Gastrocnemius medialis (tissue), 4 donors: Measurements from ENCODE around the gene SMARCD1.

Experiments
- POLR2A ChIP-seq, 2 donors: fragments of 450-650 bp; IDR thresholded peaks; one replicate each; pipeline ENCODE4 v1.6.1; 2017; ENCODE audit warnings: antibody characterized with exemption in 2 of 2, mild to moderate bottlenecking in 2 of 2, moderate library complexity in 2 of 2
- TF ChIP-seq, protein P1 (sequence below), 5 experiments: fragments of 450-650 bp in 3 of 5; fragments of 200-600 bp in 2 of 5; sonication (generic) in 2 of 5; IDR thresholded peaks in 4 of 5; conservative IDR thresholded peaks in 1 of 5; 1 replicate in 4 of 5; 2 replicates in 1 of 5; pipeline ENCODE4 v1.5.1; 2016 to 2019; ENCODE audit warnings: antibody characterized with exemption in 5 of 5, mild to moderate bottlenecking in 3 of 5, moderate library complexity in 3 of 5

- TF ChIP-seq, protein P1, sequence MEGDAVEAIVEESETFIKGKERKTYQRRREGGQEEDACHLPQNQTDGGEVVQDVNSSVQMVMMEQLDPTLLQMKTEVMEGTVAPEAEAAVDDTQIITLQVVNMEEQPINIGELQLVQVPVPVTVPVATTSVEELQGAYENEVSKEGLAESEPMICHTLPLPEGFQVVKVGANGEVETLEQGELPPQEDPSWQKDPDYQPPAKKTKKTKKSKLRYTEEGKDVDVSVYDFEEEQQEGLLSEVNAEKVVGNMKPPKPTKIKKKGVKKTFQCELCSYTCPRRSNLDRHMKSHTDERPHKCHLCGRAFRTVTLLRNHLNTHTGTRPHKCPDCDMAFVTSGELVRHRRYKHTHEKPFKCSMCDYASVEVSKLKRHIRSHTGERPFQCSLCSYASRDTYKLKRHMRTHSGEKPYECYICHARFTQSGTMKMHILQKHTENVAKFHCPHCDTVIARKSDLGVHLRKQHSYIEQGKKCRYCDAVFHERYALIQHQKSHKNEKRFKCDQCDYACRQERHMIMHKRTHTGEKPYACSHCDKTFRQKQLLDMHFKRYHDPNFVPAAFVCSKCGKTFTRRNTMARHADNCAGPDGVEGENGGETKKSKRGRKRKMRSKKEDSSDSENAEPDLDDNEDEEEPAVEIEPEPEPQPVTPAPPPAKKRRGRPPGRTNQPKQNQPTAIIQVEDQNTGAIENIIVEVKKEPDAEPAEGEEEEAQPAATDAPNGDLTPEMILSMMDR (IDR thresholded peaks at IDR 0.05 in 4 of 5, conservative IDR thresholded peaks at IDR 0.05 in 1 of 5), result no peak
- TF ChIP-seq POLR2A (IDR thresholded peaks at IDR 0.05), result no peak
Observed at GRCh38 chr12:50059440-50060119, 25.6 kb upstream of the SMARCD1 start.
